GM18498 (cell line): ENCODE measurements around the gene SPANXN5.
"Not testable (repeated sequence)": the region's sequence is repeated elsewhere in the genome, so short reads cannot be mapped to it uniquely, and the experiment has no call there.

Source experiments
- ATAC-seq: cut with Tn5 transposase; IDR thresholded peaks from one replicate; pipeline ENCODE4 v1.9.1; 2021; ENCODE audit warnings: mild to moderate bottlenecking, moderate library complexity; ENCODE audit not compliant: unreplicated experiment

SPANXN5 gene

GRCh38 chrX:52797327-52797726 is at the start of gene SPANXN5:
SPANXN5 (minus strand) TSS chrX:52797427; CDS start chrX:52797348, 79 bp downstream.
- ATAC-seq = not testable (repeated sequence)

- not testable (repeated sequence) for ATAC-seq
Measured at GRCh38 chrX:52843619-52844018, 46.4 kb upstream of the SPANXN5 start.

GRCh38 chrX:52839137-52839536 is 41.9 kb upstream of the SPANXN5 start:
- no peak for ATAC-seq

GRCh38 chrX:52830551-52830950 is 33.3 kb upstream of the SPANXN5 start:
- ATAC-seq = no peak

- ATAC-seq = no peak
Measured at GRCh38 chrX:52824608-52825007, 27.4 kb upstream of the SPANXN5 start.

GRCh38 chrX:52821079-52821760 is 24.0 kb upstream of the SPANXN5 start:
- no peak for ATAC-seq

GRCh38 chrX:52819788-52820187 is 22.6 kb upstream of the SPANXN5 start:
- ATAC-seq = no peak

- ATAC-seq = no peak
Measured at GRCh38 chrX:52811065-52811625, 13.9 kb upstream of the SPANXN5 start, which contains the start of gene XAGE5. XAGE5 (plus strand) TSS chrX:52811287; CDS start chrX:52812567, 1,280 bp downstream.

GRCh38 chrX:52804876-52805275 is 7.6 kb upstream of the SPANXN5 start:
- not testable (repeated sequence) for ATAC-seq

GRCh38 chrX:52773504-52773903 is 23.7 kb downstream of the SPANXN5 start:
- ATAC-seq = not testable (repeated sequence)

GRCh38 chrX:52765983-52766382 is 31.2 kb downstream of the SPANXN5 start:
- ATAC-seq = not testable (repeated sequence)

GRCh38 chrX:52750952-52751351 is 46.3 kb downstream of the SPANXN5 start, which contains the start of gene SSX2B:
SSX2B (plus strand) TSS chrX:52751252; CDS start chrX:52752681, 1,429 bp downstream.
- not testable (repeated sequence) for ATAC-seq
